OCI-M2 (cell line): ENCODE data around the gene NRN1L.

ENCODE experiments used
- DNase-seq: peaks from one replicate; lab custom pipeline; 2025; ENCODE audit not compliant: unreplicated experiment; lab: John Stamatoyannopoulos, UW

NRN1L gene

DNA sequence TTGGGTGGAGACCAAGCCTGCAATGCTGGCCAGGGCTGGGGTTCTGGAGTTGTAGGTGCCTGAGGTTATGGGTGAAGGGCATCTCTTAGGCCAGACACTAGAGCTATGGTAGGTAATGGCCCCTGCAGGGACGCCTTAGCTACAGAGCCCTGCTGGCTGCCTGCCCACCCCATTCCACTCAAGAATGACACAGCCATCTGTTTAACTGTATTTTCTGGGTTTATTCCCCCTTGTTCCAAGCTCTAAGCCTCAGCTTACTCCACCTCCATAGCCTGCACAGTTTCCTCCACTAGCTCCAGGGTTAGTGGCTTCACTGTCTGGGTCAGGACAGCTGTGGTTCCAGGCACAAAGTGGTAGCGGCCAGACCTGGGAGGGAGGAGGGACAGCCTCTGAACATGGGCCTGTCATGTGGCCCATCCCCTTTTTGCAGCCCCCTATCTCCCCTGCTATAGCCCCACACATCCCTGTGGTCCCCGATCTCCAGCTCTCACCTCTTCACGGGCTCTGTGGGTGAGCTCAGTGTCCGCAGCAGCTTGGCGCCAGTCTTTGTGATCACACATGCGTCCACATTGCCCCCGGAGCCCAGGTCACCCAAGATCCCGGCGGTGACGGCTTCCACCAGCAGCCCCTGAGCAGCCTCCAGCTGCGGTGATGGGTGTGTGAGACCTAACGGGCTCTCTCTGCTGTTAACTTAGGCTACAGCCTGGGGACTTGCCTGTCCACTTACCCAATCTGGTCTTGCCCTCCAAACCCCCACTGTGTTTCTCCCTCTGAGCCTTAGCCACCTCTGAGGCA, 49.8 kb downstream of the NRN1L start:
- no peak for DNase-seq

DNA sequence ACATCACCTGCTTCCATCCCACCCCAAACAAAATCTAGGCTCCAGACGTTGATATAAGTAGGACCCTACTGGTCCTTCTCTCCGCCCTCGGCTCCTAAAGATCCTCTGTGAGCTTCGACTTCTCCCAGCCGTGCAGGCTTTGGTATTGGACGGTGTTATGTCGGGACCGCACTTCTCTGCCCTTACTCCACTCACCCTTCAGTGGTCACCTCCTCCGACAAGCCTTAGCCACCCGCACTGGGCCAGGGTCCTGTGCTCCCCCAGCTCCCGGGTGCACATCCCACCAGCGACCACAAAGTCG, 50.4 kb downstream of the NRN1L start:
- no peak for DNase-seq

DNA sequence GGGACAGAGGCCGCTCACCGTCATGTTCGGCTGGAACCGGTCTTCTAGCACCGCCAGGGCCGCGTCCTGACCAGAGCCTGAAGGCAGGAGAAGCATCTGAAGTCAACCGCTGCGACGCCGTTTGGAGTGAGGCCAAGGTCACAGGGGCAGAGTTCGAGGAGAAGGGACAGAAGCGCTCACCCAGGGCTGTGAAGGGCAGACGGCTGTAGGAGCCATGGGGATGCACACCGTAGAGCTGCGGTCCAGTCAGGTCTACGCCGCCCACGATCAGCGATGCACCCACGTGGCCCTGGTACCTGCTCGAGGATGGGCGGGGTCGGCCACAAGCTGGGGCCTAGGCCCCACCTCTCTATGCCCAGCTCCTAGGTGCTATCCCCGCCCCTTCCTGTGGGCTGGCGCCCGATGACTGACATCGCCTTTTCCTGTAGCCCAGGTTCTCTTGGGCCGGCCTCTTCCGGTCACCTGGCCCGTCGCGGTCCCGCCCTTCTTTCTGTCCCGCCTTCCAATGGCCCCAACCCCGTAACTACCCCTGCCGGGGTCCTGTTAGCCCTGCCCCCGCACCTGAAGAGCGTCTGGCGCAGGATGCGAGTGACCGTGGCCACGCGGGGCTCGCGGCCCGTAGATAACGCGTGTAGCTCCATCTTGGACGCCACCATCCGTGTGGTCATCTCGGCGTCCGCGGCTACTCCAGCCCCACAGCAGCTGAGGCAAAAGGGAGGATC, 50.9 kb downstream of the NRN1L start:
- DNase-seq, result peak; percentile 83
